GM18526 (cell line): ENCODE results near the gene ZNF697.

Experiments used
- POLR2A ChIP-seq: IDR thresholded peaks from 3 replicates; pipeline ENCODE4 v1.6.1; 2011; ENCODE audit not compliant: insufficient read length; ENCODE audit errors: extremely low read depth

The ZNF697 gene

DNA sequence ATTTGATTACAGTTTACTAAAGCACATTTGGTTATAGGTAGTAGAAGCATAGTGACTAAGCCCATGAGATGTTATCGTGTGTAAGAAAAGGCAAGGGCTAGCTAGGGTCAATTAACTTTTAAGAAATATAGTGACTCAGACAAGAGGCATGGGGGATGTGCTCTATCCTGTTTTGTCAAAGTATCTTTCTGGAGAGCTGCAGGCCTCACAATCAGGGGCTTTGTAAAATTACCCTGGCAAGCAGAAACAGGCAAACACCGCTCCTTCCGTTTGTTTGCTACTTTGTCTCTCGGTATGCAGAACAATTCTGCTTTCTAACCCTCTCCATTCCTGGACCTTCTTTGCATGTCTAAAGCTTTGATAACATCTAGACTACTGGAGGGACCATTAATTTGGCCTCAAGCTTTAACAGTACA, 26.1 kb upstream of the ZNF697 start:
- TF ChIP-seq POLR2A, result no peak

DNA sequence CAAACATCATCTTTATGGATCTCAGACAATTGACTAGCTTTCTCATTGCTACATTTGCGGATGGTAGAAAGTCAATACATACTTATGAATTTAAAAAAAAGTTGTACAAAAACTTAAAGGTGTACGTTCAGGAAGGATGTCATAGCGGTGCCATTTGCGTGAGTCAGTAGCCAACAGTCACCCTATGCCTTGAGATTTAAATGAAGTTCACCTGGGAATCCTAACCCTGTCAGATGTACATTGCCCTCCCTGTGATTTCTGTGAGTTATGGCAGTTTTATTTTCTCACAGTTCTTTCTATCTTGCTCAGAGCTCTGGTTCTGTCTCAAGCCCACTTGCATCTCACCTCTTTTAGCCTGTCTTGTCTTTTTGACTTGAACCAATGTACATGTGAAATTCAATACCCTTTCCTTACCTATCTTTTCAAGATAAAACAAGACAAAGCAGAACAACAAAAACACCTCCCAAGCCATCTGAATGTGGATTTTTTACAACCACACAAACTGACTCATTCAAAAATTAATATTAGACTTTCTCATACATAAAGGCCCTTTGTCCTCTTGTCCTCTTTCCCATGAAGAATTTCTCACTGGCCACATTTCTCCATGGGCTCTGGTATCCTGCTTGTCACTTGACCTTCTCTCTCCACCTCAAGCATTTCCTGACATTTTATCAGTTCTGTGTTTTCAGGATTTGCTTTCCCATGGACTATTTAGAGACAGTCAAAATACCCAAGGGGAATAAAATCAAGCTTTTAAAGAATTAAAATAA, 25.3 kb upstream of the ZNF697 start:
- TF ChIP-seq POLR2A, result no peak

DNA sequence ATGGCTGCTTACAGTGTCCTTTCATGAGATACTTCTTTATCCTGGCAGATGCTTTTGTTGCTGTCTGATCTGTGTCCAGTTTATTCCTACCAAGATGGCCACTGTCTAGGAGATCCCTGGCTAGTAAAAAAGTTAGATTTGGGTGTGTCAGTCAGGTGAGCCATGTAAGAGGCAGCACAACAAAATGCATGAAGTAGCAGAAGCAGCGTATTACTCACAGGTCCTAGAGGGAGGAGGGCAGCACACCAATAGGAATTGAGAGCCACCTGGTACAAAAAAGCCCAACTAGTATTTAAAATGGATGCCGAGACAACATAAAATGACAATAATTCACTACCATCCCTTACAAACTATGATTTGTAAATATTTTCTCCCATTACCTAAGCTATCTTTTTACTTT, 22.8 kb upstream of the ZNF697 start:
- TF ChIP-seq POLR2A, result no peak

DNA sequence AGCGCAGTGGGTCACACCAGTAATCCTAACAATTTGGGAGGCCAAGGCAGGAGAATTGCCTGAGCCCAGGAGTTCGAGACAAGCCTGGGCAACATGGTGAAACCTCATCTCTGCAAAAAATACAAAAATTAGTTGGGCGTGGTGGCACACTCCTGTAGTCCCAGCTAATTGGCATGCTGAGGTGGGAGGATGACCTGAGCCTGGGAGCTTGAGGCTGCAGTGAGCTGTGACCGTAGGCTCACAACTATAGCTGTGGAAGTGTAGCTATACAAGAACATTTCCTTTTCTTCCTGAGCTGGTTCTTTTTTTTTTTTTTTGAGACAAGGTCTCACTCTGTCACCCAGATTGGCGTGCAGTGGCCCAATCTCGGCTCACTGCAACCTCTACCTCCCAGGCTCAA, 19.1 kb upstream of the ZNF697 start:
- no peak for TF ChIP-seq POLR2A

DNA sequence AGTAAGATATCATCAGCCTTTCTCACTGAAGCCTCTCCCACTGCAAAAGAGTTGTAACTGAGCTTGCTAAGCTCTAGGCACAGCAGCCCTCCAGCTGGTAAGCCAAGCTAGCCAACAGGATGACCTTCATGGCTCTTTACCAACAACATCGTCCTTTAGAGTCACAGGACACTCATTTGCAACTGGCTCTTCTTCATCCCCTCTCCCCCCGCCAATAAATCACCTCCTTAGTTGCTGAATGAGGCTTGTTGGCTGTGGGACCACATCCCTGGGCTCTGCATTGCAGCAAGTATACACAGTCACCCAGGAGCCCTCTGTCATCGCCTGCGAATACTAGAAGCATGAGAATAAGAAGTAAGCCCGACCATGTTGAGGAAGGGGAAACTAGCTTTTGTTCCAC, 16.0 kb upstream of the ZNF697 start:
- TF ChIP-seq POLR2A, result no peak

DNA sequence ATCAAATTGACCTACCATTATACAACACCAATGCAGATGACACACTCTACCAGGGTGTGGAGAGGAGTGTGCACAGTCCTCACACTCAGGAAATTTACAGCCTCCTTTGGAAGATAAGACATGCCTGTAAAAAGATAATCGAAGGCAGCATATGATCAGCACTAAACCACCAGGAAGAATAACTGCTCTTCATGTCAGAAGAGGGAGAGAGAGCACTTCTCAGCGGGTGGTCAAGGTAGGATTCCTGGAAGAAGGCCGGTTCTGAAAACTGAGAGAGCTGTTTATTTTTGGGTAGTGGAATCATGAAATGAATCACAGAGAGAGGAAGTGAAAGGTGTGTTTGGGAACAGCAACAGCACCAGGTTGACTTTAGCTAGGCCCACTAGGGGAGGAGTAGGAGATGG, 14.0 kb upstream of the ZNF697 start:
- no peak for TF ChIP-seq POLR2A

DNA sequence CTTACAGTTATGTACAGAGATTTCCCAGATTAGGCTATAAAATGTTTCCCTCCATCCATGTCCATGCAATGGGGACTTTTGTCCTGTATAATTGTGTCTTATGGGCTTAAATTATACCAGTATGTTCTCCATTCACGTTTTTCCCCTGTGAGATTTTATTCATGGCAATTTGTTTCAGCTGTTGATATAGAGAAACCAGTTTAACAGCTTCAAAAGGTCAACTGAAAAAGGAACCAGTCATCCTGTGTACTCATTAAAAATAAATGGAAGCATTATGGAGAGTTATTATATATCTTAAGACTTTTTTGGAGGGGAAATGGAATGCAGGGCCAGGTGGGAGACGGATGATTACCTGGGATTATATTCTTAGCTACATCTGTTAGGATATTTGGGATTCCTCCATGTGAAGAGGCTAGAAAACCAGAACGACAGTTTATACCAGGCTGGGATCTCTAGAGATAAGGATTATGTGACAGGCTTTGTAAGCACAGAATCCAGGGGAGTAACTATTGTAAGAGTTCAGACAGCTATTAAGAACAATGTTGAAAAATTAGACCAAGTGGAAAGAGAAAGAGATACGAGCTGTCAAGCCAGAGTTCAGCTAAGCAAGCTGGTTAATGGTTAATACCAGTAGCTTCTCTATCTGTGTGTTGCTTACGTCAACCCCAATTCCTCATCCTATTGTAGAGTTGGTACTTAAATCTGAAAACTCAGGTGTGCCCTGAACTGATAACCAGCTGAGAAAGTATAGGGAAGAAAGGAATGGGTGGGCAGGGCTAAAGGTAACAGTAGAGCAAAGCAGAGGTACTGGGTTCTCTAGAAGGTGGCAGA, 12.4 kb upstream of the ZNF697 start:
- no peak for TF ChIP-seq POLR2A

DNA sequence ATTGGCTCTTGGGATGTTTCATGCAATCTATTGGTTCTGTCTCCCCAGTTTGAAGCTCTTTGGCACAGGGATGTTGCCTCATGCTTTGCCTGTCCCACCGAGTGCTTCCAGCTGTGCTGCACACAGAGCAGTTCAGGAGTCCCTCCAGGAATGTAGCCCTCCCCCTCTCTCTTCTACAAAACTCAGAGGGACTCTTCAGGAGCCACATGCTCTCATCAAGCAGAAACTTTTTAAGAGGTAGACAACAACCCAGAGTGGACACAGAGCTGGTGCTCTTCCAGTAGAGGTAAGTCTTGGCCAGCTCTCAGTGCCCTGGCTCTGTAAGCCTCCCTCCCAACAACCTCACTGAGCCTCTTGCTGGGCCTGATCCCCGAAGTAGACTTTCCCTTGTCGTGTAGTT, 11.6 kb upstream of the ZNF697 start:
- TF ChIP-seq POLR2A, result no peak

DNA sequence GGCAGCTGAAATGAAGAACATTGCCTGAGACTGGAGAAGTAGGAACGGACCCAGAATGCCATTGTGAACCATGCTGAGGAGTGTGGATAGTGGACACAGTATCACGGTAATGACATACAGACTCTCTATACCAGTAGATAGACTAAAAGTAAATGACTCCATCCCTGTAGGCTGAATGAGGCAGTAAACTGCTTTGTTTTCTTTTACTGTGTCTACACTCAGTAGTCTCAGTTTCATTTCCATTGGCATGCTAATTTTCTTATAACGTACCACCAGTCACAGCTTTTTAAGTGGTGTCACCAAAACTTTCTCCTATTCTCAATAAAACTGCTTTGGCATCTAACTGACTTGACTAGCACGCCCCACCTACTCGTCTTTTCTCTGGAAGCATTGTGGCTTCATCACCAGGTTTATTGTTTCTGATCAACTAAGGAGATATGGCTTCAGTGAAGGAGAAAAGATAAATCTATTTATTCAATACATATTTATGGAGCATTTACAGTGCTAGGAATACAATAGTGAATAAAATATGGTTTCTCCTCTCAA, 8.4 kb upstream of the ZNF697 start:
- TF ChIP-seq POLR2A, result no peak

DNA sequence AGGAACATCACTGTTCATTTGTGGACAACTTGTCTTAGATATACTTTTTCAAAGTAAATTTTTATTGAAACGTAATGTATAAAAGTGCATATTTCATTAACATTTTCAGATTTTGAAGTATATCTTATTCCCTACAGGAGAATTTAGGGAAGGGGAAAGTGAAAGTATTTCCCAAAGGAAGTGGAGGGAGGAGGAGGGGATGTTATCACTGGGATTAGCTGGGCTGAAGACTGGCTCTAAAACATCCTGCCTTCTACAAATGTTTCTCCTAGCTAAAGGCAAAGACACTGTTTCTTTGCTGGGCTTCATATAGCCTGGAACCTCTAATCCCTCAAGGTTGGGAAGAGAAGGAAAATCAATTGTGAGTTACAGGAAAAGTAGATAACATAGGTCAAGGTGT, 7.1 kb upstream of the ZNF697 start:
- TF ChIP-seq POLR2A, result no peak

DNA sequence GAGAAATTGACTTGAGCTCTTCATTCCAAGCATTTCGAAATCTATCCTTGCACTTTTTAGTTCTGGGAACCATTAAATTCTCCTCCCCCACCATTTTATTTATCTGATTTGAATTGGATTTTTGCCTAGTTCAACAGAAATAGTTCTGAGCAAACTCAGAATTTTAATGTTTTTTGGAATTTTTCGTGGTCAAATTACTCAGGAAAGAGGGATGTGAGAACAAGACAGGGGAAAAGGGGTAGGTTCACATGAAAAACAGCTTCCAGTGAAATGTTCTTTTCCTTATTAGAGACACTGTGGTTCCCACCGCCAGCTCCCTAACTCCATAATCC, 5.7 kb upstream of the ZNF697 start:
- TF ChIP-seq POLR2A, result no peak

DNA sequence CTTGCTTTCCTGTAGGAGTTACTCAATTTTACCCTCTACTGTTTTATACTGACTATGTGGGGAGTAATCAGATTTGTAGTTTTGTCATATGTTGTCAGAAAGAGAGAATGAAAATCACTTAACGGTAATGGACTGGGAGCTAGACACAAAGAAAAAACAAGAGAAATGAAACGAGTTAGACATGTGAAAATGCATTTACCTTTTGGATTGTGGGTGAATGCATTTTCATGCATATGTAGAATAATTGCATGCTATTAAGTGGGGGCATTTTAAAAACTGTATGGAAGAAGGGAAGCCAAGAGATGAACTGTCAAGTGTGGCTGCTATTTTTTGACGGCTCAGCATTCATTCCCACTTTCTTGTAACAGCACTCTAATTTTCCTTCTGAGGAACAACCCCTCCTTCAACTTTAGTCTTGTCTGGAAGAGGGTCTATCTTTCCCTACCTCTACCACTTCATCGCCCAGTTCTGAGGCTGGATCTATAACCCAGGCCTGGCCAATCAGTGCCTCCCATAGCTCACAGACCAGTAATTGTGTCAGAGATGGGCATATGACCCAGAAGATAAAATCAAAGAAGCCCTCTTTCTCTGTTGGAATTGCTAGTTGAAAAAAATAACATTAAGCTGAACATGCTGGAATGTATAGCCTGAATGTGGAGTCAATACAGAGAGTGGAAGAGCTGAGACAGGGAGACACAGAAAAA, 5.2 kb upstream of the ZNF697 start:
- no peak for TF ChIP-seq POLR2A

DNA sequence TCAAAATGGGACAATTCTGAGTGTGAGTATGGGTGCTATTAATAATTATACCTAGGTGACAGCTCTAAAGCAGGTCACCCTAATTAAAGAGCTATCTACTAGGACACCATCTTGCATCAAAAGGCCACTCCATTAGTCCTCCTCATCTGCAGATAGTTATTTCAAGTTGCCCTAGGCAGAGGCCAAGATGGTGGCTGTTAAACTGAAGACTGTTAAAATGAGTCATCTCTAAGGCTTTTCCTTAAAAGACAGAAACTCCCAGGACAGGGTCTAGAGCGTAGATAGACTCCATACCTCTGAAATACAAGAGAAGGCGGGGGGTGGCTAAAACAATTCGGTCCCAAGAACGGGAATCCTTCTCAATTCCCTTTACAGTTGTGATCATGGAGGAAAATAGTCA, 4.5 kb upstream of the ZNF697 start:
- TF ChIP-seq POLR2A, result no peak

DNA sequence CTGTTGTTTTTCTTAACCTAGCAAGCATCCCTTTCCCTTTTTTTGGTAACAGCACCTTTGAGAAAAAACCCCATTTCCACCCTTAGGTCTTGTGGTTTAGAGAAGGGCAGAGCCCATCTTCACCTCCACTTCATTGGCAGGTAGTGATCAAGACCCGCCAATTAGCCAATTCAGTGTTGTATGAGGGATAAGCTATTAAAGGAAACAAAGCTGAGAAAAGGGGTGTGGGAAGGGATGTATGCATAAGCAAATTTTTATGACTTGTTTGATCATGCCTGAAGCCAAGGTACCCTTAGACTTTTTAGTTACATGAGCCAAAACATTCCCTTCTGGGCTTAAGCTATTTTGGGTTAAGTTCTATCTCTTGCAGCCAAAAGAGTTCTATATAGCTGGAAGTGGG, 3.6 kb upstream of the ZNF697 start:
- no peak for TF ChIP-seq POLR2A

DNA sequence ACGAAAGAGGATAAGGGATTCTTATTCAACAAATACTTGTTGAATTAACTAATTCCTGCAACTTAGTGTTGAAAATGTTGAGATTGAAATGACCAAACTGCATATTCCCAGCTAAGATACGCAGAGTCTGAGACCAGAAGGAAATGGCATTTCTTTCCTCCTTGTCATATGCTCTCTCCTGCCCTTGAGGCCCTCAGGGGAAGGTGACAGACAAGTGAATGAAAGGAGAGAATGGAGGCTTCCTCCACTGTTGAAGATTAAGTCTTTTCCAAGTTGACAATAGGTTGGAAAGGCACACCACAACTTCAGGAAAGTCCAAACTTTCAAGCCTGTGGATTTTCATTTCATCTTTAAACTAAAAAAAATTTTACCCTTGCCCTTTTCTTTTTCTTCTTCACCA, 3.1 kb upstream of the ZNF697 start:
- no peak for TF ChIP-seq POLR2A

DNA sequence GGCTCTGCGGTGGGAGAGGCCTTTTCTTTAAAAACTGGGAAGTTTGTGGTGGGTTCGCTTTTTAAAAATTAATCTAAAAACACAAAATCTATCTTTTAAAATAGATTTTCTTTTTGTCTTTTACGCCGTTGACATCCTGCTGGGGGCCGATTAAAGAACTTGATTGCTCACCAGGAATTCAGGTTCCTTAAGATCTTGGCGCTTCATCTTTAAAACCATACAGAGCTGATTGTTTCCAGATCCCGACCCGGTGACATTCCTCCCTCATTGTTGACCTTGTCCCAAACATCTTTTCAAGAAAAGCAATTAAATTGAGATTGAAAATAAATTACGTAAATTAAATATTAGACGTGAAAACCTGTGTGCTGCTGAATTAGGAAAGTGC, 546 bp upstream of the ZNF697 start:
- no peak for TF ChIP-seq POLR2A

DNA sequence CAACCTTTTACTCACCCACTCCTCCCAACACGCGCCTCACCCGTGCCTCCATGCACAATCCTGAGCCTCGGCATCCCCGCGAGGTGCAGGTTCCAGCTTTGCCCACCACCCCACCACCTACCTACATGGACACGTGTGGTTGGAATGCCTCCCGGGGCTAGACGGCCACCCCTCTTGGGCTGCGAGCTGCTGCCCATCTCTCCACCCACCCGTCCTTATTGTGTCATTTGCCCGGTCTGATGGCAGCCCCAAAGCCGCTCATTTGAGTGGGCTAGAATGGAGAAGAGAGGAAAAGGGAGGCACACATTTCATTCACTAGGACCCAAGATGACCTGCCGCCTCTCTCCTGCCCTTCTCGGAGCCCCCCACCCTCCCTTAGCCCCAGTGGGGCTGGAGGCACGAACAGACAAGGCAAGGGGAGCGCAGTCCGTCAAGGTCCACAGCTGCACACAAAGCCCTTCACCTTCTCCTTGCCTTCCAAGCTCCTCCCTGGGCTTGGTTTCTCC, 785 bp downstream of the ZNF697 start:
- no peak for TF ChIP-seq POLR2A
